BJ (cell line): ENCODE data around the gene ATP9A. TPM values are rescaled to one million over a fixed set of nuclear protein-coding genes. Genes with fewer than 3 reads are reported as not detected.
"Not testable (repeated sequence)": the region's sequence is repeated elsewhere in the genome, so short reads cannot be mapped to it uniquely, and the experiment has no call there.

Experiments
- CTCF ChIA-PET: fragments of 350-600 bp; formaldehyde crosslinking; extraction: SDS; loops from one replicate; lab custom pipeline; 2021; ENCODE audit warnings: antibody characterized with exemption, inconsistent platforms; lab: Yijun Ruan, JAX
- POLR2A ChIA-PET: fragments of 300-600 bp; sonication (Branson Sonifier 250); formaldehyde crosslinking; extraction: SDS; loops from one replicate; lab custom pipeline; 2021; ENCODE audit warnings: antibody characterized with exemption; lab: Charles Lee
- DNase-seq: peaks from one replicate; pipeline ENCODE4 v3.0.0-alpha.2; 2011; ENCODE audit warnings: low read depth
- H3K27me3 ChIP-seq: 2 replicates; pipeline ENCODE4 v1.6.0; 2011; ENCODE audit warnings: low read length; ENCODE audit not compliant: control insufficient read depth, insufficient read depth
- H3K36me3 ChIP-seq: 2 replicates; pipeline ENCODE4 v1.5.1; 2011; ENCODE audit warnings: low read length; ENCODE audit not compliant: control insufficient read depth, insufficient read depth
- H3K4me3 ChIP-seq: 2 replicates; pipeline ENCODE4 v1.5.1; 2011; ENCODE audit warnings: low read depth, mild to moderate bottlenecking, control low read depth, low read length
- polyA plus RNA-seq: library from polyadenylated mRNA; depleted of rRNA; stranded (reverse); fragments of >200 nt; gene quantifications from 2 replicates; pipeline ENCODE4 v1.2.3, GENCODE V29; 2011
- TF ChIP-seq, protein P1 (sequence below): IDR thresholded peaks from 2 replicates; pipeline ENCODE4 v1.5.1; 2011; ENCODE audit warnings: low read depth, mild to moderate bottlenecking, control low read depth, inconsistent platforms, low read length, moderate library complexity; ENCODE audit not compliant: insufficient read depth

The ATP9A gene
- polyA plus RNA-seq, 1 experiment: 26.0 TPM

DNA sequence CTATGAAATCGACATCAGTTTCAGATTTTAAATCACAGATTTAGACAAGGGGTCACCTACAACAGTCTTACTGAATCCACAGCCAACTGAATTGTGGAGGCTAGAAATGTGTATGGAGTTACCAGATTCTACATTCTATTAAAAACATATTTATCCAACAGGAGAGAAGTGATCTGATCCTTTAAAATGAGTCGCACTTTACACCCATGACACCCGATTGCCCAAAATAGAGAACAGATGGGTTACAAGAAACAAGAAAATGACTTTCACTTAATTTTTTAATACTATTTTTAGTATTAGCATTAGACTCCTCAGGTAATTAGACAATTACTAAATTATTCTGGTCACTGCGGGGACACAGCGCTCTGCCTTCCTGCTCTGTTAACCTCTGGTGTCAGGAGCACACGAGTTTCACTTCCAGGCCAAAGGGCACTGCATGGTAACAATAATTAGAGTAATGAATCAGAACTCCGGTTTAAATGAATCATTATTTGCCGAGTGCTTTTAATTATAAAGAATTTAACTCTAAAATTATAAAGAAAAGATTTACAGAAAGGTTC lies 108.6 kb downstream of the ATP9A start:
- Histone ChIP-seq H3K36me3 (no peaks in the 10 kb centered on the region; the same call in 1 of the 2 replicates), H3K27me3 (no peaks in the 10 kb centered on the region), H3K4me3 (no peak overlapping the region)
- TF ChIP-seq, protein P1, sequence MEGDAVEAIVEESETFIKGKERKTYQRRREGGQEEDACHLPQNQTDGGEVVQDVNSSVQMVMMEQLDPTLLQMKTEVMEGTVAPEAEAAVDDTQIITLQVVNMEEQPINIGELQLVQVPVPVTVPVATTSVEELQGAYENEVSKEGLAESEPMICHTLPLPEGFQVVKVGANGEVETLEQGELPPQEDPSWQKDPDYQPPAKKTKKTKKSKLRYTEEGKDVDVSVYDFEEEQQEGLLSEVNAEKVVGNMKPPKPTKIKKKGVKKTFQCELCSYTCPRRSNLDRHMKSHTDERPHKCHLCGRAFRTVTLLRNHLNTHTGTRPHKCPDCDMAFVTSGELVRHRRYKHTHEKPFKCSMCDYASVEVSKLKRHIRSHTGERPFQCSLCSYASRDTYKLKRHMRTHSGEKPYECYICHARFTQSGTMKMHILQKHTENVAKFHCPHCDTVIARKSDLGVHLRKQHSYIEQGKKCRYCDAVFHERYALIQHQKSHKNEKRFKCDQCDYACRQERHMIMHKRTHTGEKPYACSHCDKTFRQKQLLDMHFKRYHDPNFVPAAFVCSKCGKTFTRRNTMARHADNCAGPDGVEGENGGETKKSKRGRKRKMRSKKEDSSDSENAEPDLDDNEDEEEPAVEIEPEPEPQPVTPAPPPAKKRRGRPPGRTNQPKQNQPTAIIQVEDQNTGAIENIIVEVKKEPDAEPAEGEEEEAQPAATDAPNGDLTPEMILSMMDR: no peak
- POLR2A ChIA-PET: interaction anchor here (0.6 kb wide), 1 partner anchor 21 kb away, joined by 3 read pairs; no protein-coding TSS in a partner anchor
- CTCF ChIA-PET: no interaction called here
- no peak for DNase-seq

DNA sequence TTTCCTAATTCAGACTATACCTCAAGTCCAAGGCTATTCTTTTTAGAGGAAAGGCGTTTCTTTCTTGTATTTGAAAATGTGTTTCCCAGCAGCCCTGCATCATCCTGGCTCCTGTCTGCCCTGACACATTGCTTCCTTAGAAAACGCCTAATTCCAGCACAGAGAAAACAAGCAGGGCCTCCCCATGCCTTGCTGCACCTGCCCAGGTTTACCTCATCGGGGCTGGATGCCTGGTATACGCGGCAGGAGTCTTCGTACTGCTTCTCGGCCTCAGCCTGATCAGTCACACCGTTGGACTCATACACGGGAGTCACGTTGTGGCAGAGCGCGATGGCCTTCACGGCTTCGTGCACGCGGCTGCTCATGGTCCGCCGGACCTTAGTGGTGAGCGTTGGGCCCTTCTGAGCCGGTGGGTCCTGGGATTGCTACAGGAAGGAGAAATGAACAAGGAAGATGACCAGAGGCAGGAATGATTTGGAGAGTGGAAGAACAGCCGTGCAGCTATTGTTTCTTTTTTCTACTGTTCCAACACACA lies 111.4 kb downstream of the ATP9A start:
- no peaks in the 10 kb centered on the region for H3K27me3 ChIP-seq
- H3K36me3 ChIP-seq: no peaks in the 10 kb centered on the region; the same call in 1 of the 2 replicates
- TF ChIP-seq, protein P1: no peak
- no peak overlapping the region for H3K4me3 ChIP-seq
- ChIA-PET POLR2A (no interaction called here), CTCF (interaction anchor here (1.4 kb wide), 1 partner anchor 17 kb away, joined by 4 read pairs; no protein-coding TSS in a partner anchor)
- DNase-seq: no peak

DNA sequence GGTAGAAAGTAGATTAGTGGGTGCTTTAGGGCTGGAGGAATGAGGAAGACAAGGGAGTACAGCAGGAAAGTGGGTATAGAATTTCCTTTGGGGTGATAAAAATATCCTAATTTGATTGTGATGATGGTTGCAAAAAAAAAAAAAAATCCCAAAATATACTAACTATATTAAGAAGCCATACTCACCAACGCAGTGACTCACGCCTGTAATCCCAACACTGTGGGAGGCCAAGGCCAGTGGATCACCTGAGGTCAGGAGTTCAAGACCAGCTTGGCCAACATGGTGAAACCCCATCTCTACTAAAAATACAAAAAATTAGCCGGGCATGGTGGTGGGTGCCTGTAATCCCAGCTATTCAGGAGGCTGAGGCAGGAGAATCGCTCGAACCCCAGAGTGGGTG lies 112.1 kb downstream of the ATP9A start:
- H3K27me3 ChIP-seq, POLR2A ChIA-PET, H3K36me3 ChIP-seq, CTCF ChIA-PET, DNase-seq, H3K4me3 ChIP-seq: not testable (repeated sequence)

DNA sequence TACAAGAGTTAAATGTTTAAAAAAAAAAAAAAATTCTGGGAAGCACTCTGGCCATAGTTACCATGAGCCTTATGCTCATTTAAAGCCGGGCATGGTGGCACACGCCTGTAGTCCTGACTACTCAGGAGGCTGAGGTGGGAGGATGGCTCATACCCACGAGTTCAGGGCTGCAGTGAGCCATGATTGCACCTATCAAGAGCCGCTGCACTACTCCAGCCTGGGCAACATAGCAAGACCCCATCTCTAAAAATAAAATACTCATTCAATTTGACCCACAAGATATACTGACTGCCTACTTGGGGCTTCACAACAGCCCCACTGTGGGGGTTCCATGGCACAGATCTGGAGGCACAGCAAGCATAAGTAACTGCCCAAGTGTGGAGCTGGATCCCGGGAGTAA lies 113.7 kb downstream of the ATP9A start:
- ChIA-PET POLR2A (no interaction called here), CTCF (no interaction called here)
- no peak overlapping the region for H3K4me3 ChIP-seq
- TF ChIP-seq, protein P1: no peak
- H3K36me3 ChIP-seq: no peaks in the 10 kb centered on the region; the same call in 1 of the 2 replicates
- H3K27me3 ChIP-seq: no peaks in the 10 kb centered on the region
- DNase-seq: no peak

DNA sequence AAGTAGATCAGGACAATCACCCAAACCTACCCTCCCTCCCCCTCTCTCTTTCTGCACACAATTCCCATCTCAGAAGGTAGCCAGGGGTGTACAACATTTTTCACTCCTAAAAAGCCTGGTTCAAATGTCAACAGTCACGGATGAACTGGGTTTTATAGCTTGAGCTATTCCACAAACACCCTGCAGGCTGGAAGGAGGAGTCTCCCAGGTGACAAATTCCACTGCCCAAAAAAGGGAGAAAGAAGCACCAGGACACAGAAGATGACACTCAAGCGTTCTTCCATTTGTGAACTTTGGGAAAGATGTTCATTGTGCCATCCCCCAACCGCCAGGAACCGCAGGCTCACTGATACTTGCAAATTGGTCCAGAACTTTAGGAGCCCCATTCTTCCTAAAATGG lies 114.1 kb downstream of the ATP9A start:
- H3K27me3 ChIP-seq: no peaks in the 10 kb centered on the region
- no peak overlapping the region for H3K4me3 ChIP-seq
- no peaks in the 10 kb centered on the region; the same call in 1 of the 2 replicates for H3K36me3 ChIP-seq
- ChIA-PET POLR2A (no interaction called here), CTCF (interaction anchor here (0.6 kb wide), 2 partner anchors 24 to 551 kb away, joined by 3 to 4 read pairs; no protein-coding TSS in a partner anchor)
- no peak for DNase-seq
- TF ChIP-seq, protein P1: no peak
